ENCODE results near the gene DOCK8. TPM values are rescaled to one million over a fixed set of nuclear protein-coding genes. Genes with fewer than 3 reads are reported as not detected.
"Not testable (repeated sequence)": the region's sequence is repeated elsewhere in the genome, so short reads cannot be mapped to it uniquely, and the experiment has no call there.

The DOCK8 gene
- total RNA-seq, 1 experiment from 2014 or later: 2.2 TPM

DNA sequence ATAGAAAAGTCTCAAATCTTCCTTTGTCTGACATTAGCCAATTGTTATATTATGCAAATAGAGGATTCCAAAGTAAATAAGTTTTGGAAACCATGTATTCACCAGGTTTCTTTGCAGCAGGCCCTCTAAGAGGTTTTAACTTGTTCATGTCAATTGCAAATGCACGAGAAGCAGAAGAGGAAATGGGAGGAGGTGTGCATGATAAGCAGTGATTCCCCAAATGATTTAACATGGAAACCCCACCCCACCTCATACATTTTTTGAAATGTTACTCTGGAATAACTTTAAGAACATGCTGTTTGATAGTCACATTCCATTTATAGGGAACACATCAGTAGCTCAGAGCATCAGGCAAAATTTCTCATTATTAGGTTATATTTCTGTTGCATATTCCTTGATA is 190.7 kb downstream of the DOCK8 start:
- no peaks in the 10 kb centered on the region for H3K4me1 ChIP-seq
- DNase-seq: no peak
- H3K36me3 ChIP-seq: no peaks in the 10 kb centered on the region
- H3K27ac ChIP-seq: no peak overlapping the region
- no peak overlapping the region for H3K4me3 ChIP-seq
- H3K9me3 ChIP-seq (replicated peaks): no peaks in the 10 kb centered on the region
- H3K27me3 ChIP-seq: no peaks in the 10 kb centered on the region

DNA sequence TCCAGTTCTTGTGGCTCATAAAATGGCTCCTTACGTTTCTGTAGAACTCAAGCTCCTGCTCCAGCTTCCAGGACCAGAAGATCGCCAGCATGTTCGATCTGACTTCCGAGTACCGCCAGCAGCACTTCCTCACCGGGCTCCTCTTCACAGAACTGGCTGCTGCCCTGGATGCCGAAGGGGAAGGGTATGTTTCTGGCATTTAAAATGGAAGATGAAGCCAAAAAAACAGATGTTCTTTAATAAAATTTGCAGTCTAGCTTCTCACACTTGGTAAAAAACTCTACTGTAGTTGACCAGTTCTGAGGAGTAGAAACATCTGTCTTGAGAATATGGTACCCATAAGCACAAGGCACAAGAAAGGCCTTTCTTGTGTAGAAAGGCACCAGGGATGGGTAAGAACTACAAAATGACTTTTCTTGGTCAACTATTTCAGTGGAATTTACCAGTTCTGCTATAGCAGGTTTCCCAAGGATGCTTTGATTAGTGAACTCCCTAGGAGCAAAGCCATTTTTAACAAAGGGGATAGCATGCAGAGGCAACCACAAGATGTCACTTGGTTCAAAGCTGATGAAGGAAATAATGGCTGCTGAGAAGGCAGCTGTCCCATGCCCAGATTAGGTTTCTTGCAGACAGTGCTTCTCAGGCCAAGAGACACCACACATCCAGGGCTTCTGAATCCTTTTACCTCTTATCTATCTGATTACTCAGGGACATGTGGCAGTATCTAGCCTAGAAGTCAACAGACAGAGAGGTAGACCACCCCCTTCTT is 192.4 kb downstream of the DOCK8 start:
- H3K4me3 ChIP-seq: no peak overlapping the region
- no peaks in the 10 kb centered on the region for H3K27me3 ChIP-seq
- H3K36me3 ChIP-seq: no peaks in the 10 kb centered on the region
- H3K9me3 ChIP-seq (replicated peaks): no peaks in the 10 kb centered on the region
- no peak overlapping the region for H3K27ac ChIP-seq
- H3K4me1 ChIP-seq: no peaks in the 10 kb centered on the region
- peak; percentile 7 to 51 for DNase-seq

- H3K4me1 ChIP-seq; H3K9me3 ChIP-seq (replicated peaks); DNase-seq; H3K27ac ChIP-seq; H3K36me3 ChIP-seq; H3K4me3 ChIP-seq; H3K27me3 ChIP-seq: not testable (repeated sequence)
Observed at GRCh38 chr9:409655-410054, 195.0 kb downstream of the DOCK8 start.

DNA sequence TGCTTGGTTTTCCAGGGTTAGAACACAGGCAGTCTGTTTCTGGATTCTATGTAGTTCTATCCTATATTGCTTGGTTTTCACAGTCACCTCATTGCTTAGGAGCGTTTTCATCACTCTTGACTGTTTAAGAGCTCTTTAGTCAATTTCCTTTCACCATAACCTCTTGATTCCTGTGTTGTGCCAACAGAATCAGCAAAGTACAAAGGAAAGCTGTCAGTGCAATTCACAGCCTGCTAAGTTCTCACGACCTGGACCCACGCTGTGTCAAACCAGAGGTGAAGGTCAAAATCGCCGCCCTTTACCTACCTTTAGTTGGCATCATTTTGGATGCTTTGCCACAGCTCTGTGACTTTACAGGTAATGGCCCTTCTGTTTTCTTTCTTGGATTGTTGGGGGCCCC is 199.9 kb downstream of the DOCK8 start:
- Histone ChIP-seq H3K36me3 (no peaks in the 10 kb centered on the region), H3K4me1 (peaks cover 4% of the 10 kb centered on the region; the same call in 1 of the 2 replicates), H3K27ac (no peak overlapping the region), H3K9me3 (replicated peaks) (no peaks in the 10 kb centered on the region), H3K4me3 (no peak overlapping the region), H3K27me3 (no peaks in the 10 kb centered on the region)
- no peak for DNase-seq

DNA sequence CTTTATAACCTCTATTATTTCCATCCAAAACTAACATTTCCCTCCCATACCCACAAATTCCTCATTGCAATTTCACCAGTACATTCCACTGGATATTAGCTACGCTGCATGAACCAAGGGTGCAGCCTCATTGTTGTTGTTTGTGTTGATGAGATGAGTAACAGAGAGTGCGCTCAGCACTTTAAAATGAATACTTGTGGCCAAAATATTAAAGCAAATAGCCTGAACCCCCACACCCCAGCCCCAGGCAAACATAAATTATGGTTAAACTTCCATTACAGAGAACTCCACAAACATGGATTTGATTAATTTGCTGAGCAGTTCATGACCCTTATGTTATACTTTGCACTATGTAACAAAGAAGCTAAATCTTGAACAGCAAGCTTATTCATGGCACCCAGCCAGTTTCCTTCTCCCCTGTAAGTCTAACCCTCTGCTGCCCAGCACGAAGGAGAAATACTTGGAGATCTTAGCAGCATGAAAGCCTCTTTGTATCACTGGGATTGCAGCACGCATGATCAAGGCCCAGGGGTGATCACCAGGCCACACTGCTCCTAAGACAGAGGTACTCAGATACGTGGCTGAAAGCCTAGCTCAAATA is 205.0 kb downstream of the DOCK8 start:
- Histone ChIP-seq H3K27ac (no peak overlapping the region), H3K27me3 (no peaks in the 10 kb centered on the region)
- DNase-seq: peak in 1 of 2 experiments; percentile 27

GRCh38 chr9:421896-422295 is 207.2 kb downstream of the DOCK8 start:
- Histone ChIP-seq H3K9me3 (replicated peaks) (no peaks in the 10 kb centered on the region), H3K27ac (no peak overlapping the region), H3K4me3 (no peak overlapping the region), H3K4me1 (peaks cover 5% of the 10 kb centered on the region; the same call in 1 of the 2 replicates), H3K36me3 (no peaks in the 10 kb centered on the region), H3K27me3 (no peaks in the 10 kb centered on the region)
- no peak for DNase-seq

More for the DNA sequence above, 205.0 kb downstream of the DOCK8 start:
- Histone ChIP-seq H3K36me3 (no peaks in the 10 kb centered on the region), H3K9me3 (replicated peaks) (no peaks in the 10 kb centered on the region), H3K4me3 (no peak overlapping the region), H3K4me1 (peaks cover 5% of the 10 kb centered on the region; the same call in 1 of the 2 replicates)

- H3K27me3 ChIP-seq: no peaks in the 10 kb centered on the region
- no peak for DNase-seq
- H3K27ac ChIP-seq: no peak overlapping the region
- H3K9me3 ChIP-seq (replicated peaks): no peaks in the 10 kb centered on the region
- no peak overlapping the region for H3K4me3 ChIP-seq
- no peaks in the 10 kb centered on the region for H3K4me1 ChIP-seq
- no peaks in the 10 kb centered on the region for H3K36me3 ChIP-seq
Observed at GRCh38 chr9:426264-426663, 211.6 kb downstream of the DOCK8 start.

DNA sequence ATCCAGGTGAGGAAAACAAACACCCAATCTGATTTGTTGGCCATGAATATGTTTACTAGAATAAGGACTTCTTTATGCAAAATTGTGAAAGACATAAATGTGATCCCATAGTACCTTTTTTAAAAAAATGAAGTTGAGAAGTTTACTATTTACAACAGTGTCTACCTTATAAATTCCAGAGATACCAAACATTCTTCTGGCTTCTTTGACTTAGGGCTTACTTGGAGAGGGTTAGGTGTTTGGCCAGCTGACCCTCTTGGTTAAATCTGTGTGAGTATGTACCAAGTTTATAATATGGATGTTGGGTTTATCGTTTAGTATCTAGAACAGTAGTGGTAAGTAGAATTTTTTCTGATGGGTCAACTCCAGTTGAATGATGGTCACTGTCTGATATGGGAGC is 212.3 kb downstream of the DOCK8 start:
- no peaks in the 10 kb centered on the region for H3K36me3 ChIP-seq

DNA sequence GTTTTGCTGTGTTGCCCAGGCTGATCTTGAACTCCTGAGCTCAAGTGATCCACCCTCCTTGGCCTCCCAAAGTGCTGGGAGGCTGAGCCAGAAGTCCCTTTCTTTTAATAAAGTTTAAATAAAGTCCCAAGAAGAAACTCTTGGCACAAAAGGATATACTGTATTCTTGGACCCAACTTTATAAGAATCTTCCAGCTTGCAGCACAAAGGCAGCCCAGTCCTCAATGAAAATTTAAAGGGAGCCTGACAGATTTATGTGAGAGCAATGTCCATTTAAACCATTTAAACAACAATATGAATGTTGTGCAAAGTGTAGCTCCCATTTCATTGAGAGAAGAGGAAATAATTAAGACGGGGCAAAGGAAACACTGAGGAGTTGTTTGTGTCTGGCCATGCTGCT is 217.0 kb downstream of the DOCK8 start:
- Histone ChIP-seq H3K4me1 (peaks cover under 1% of the 10 kb centered on the region; the same call in 1 of the 2 replicates), H3K27me3 (no peaks in the 10 kb centered on the region), H3K9me3 (replicated peaks) (no peaks in the 10 kb centered on the region), H3K36me3 (no peaks in the 10 kb centered on the region), H3K4me3 (no peak overlapping the region), H3K27ac (no peak overlapping the region)
- no peak for DNase-seq

More for the DNA sequence above, 212.3 kb downstream of the DOCK8 start:
- no peaks in the 10 kb centered on the region for H3K4me1 ChIP-seq
- no peak overlapping the region for H3K27ac ChIP-seq
- no peak overlapping the region for H3K4me3 ChIP-seq
- H3K9me3 ChIP-seq (replicated peaks): no peaks in the 10 kb centered on the region
- DNase-seq: no peak
- H3K27me3 ChIP-seq: no peaks in the 10 kb centered on the region

- Histone ChIP-seq H3K4me1 (peaks cover 31% of the 10 kb centered on the region), H3K4me3 (no peak overlapping the region), H3K27ac (no peak overlapping the region), H3K9me3 (replicated peaks) (no peaks in the 10 kb centered on the region), H3K36me3 (no peaks in the 10 kb centered on the region), H3K27me3 (no peaks in the 10 kb centered on the region)
- DNase-seq: no peak
Observed at GRCh38 chr9:436482-436881, 221.8 kb downstream of the DOCK8 start.

- H3K4me3 ChIP-seq: no peak overlapping the region
- peak in 1 of 2 experiments; percentile 28 for DNase-seq
- no peaks in the 10 kb centered on the region for H3K36me3 ChIP-seq
- H3K9me3 ChIP-seq (replicated peaks): no peaks in the 10 kb centered on the region
- H3K27ac ChIP-seq: no peak overlapping the region; the same call in 1 of the 2 replicates
- H3K4me1 ChIP-seq: peaks cover 31% of the 10 kb centered on the region
- no peaks in the 10 kb centered on the region for H3K27me3 ChIP-seq
Observed at GRCh38 chr9:437066-437465, 222.4 kb downstream of the DOCK8 start.

DNA sequence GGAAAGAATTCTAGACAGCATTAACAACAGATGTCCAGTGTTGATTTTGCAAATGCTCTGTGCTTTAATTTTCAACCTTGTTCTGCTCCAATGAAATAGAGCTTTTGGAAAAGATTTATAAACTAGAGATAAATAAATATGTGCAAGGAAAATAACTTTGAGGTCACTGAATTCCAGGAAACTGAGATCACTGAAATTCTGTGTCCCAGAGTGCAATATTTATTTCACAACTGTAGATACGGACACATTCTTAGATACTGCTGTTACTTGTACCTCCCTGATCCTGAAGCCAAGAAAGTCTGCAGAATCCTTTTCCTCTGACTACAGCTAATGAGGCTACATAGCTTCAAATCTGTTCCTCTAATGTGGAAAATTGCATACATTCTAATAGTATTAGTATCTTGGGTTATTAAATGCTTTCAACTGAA is 222.9 kb downstream of the DOCK8 start:
- H3K4me1 ChIP-seq: peaks cover 31% of the 10 kb centered on the region
- H3K4me3 ChIP-seq: no peak overlapping the region
- H3K27ac ChIP-seq: peak overlapping the region; percentile 92
- DNase-seq: peak in 1 of 2 experiments; percentile 1
- H3K9me3 ChIP-seq (replicated peaks): no peaks in the 10 kb centered on the region
- no peaks in the 10 kb centered on the region for H3K27me3 ChIP-seq
- no peaks in the 10 kb centered on the region for H3K36me3 ChIP-seq

DNA sequence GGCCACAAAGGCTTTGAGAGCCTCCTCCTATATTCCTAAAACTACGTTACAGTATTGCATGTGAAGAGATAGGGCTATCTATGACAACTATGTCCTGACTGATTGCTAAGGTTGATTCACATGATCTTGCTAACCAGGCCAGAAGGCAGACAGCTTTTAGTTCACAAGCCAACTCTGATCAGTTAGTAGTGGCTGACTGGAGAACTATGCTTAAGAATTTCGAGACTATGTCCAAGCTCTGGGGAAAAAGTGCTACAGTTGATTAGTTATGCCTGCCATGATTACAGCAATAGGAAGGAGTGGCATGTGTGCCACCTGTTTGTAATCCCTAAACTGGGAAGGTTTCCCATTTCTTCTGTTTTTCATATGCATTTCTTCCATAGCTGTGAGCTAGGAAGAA is 223.4 kb downstream of the DOCK8 start:
- no peaks in the 10 kb centered on the region for H3K36me3 ChIP-seq
- H3K27ac ChIP-seq: peak overlapping the region; percentile 92
- no peak overlapping the region for H3K4me3 ChIP-seq
- H3K9me3 ChIP-seq (replicated peaks): no peaks in the 10 kb centered on the region
- peaks cover 31% of the 10 kb centered on the region for H3K4me1 ChIP-seq
- H3K27me3 ChIP-seq: no peaks in the 10 kb centered on the region
- peak in 1 of 2 experiments; percentile 50 for DNase-seq

GRCh38 chr9:438961-439768 is 224.5 kb downstream of the DOCK8 start:
- peak; percentile 56 to 81 for DNase-seq
- H3K9me3 ChIP-seq (replicated peaks): no peaks in the 10 kb centered on the region
- H3K27ac ChIP-seq: peak overlapping the region; percentile 92
- H3K4me3 ChIP-seq: peak overlapping the region; percentile 33
- peaks cover 31% of the 10 kb centered on the region for H3K4me1 ChIP-seq
- no peaks in the 10 kb centered on the region for H3K27me3 ChIP-seq
- H3K36me3 ChIP-seq: no peaks in the 10 kb centered on the region

GRCh38 chr9:441126-441525 is 226.5 kb downstream of the DOCK8 start:
- DNase-seq: no peak
- no peaks in the 10 kb centered on the region for H3K36me3 ChIP-seq
- H3K27me3 ChIP-seq: no peaks in the 10 kb centered on the region
- no peaks in the 10 kb centered on the region for H3K9me3 ChIP-seq (replicated peaks)
- no peak overlapping the region for H3K4me3 ChIP-seq
- no peak overlapping the region for H3K27ac ChIP-seq
- peaks cover 33% of the 10 kb centered on the region for H3K4me1 ChIP-seq
